Smooth muscle cell (in vitro differentiated cells): ENCODE measurements around the gene MBP. TPM values are rescaled to one million over a fixed set of nuclear protein-coding genes. Genes with fewer than 3 reads are reported as not detected.

Experiments used
- DNase-seq: peaks from one replicate; lab custom pipeline; 2025; ENCODE audit not compliant: unreplicated experiment; lab: John Stamatoyannopoulos, UW
- H2AFZ ChIP-seq: fragments of 200-600 bp; sonication (generic); 2 replicates; pipeline ENCODE4 v1.6.0; 2016; ENCODE audit warnings: antibody characterized with exemption, low read depth, mild to moderate bottlenecking
- H3F3A ChIP-seq: fragments of 200-600 bp; sonication (generic); 2 replicates; pipeline ENCODE4 v1.6.0; 2017; ENCODE audit warnings: antibody characterized with exemption, low read depth
- H3K27ac ChIP-seq: fragments of 200-600 bp; sonication (generic); 2 replicates; pipeline ENCODE4 v1.5.1; 2016; ENCODE audit warnings: low read depth, mild to moderate bottlenecking
- H3K27me3 ChIP-seq: fragments of 200-600 bp; sonication (generic); 2 replicates; pipeline ENCODE4 v1.6.1; 2016; ENCODE audit warnings: low read depth, mild to moderate bottlenecking
- H3K36me3 ChIP-seq: fragments of 200-600 bp; sonication (generic); 2 replicates; pipeline ENCODE4 v1.5.1; 2016; ENCODE audit warnings: low read depth
- H3K4me1 ChIP-seq: fragments of 200-600 bp; sonication (generic); 2 replicates; pipeline ENCODE4 v1.5.1; 2016; ENCODE audit warnings: low read depth
- H3K4me2 ChIP-seq: fragments of 200-600 bp; sonication (generic); 2 replicates; pipeline ENCODE4 v1.6.0; 2016; ENCODE audit warnings: mild to moderate bottlenecking
- H3K4me3 ChIP-seq: fragments of 200-600 bp; sonication (generic); 2 replicates; pipeline ENCODE4 v1.5.1; 2016; ENCODE audit warnings: mild to moderate bottlenecking
- H3K79me2 ChIP-seq: fragments of 200-600 bp; sonication (generic); 2 replicates; pipeline ENCODE4 v1.6.0; 2016; ENCODE audit warnings: low read depth, mild to moderate bottlenecking
- H3K9ac ChIP-seq: fragments of 200-600 bp; sonication (generic); 2 replicates; pipeline ENCODE4 v1.6.0; 2016; ENCODE audit warnings: low read depth
- H3K9me3 ChIP-seq: fragments of 200-600 bp; sonication (generic); replicated peaks from 2 replicates; pipeline ENCODE4 v1.5.1; 2016; ENCODE audit warnings: low read depth
- H4K20me1 ChIP-seq: fragments of 200-600 bp; sonication (generic); 2 replicates; pipeline ENCODE4 v1.6.0; 2016; ENCODE audit warnings: low read depth
- WGBS: methylation state at CpG from one replicate; pipeline ENCODE4 v1.1.7; 2016; ENCODE audit warnings: low lambda C conversion rate; 5-methylcytosine and 5-hydroxymethylcytosine counted together
- polyA plus RNA-seq: library from polyadenylated mRNA; unstranded; fragments of >200 nt; fragmentation: Nextera tagmentation; extraction: Ambion mirVana; gene quantifications from 2 replicates; pipeline ENCODE4 v1.2.1, GENCODE V29; 2016
- total RNA-seq: library from RNA; depleted of rRNA; stranded (reverse); fragments of >200 nt; gene quantifications from 2 replicates; pipeline ENCODE4 v1.2.3, GENCODE V29; 2014
- TF ChIP-seq, protein P1 (sequence below): fragments of 200-600 bp; sonication (generic); IDR thresholded peaks from 2 replicates; pipeline ENCODE4 v1.5.1; 2017; ENCODE audit warnings: borderline replicate concordance, mild to moderate bottlenecking, antibody characterized with exemption; ENCODE audit not compliant: insufficient read depth, poor library complexity, severe bottlenecking

Gene MBP
- total and polyA plus RNA-seq, 2 experiments from 2014 or later, result 1.4 to 5.1 TPM

DNA sequence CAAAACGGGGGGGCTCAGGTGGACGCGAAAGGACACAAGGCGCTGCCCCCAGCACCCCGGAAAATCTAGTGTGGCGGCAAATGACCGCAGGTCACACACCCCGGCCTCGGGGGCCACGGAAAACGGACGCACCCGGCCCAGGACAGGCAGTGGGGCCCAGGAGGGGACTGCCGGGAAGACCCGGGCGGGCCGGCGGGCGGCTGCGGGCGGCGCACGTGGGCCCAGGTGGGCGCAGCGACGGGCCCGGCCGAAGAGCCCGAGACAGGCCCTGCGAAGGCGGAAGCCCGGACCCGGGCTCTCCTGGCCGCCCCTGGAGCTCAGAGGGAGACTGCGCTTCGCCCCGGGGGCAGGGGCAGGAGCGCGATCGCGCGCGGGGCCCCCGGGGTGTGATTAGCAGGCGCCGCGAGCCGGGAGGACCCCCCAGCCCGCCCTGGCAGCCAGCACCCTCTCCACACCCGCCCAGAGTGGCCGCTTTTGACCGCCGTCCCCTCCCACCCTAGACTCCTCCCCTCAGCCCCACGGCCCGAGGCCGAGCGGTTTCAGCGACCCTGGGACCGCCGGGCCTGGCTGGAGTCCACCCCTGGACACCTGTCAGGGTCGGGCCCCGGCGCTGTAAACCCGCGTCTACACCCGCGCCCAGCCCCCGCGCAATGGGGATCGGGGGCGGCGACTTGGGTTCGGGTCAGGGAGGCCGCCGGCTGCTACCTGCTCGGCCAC, 773 bp downstream of the MBP start:
- Histone ChIP-seq H4K20me1 (no peaks in the 10 kb centered on the region), H3K4me3 (peak overlapping the region; percentile 82), H2AFZ (peak overlapping the region; percentile 77), H3F3A (no peaks in the 10 kb centered on the region), H3K27me3 (peaks cover 52% of the 10 kb centered on the region), H3K27ac (no peak overlapping the region), H3K9me3 (no peaks in the 10 kb centered on the region), H3K79me2 (no peaks in the 10 kb centered on the region), H3K9ac (peak overlapping the region; percentile 54), H3K4me2 (peak overlapping the region; percentile 96), H3K4me1 (peaks cover 8% of the 10 kb centered on the region), H3K36me3 (no peaks in the 10 kb centered on the region)
- TF ChIP-seq, protein P1, sequence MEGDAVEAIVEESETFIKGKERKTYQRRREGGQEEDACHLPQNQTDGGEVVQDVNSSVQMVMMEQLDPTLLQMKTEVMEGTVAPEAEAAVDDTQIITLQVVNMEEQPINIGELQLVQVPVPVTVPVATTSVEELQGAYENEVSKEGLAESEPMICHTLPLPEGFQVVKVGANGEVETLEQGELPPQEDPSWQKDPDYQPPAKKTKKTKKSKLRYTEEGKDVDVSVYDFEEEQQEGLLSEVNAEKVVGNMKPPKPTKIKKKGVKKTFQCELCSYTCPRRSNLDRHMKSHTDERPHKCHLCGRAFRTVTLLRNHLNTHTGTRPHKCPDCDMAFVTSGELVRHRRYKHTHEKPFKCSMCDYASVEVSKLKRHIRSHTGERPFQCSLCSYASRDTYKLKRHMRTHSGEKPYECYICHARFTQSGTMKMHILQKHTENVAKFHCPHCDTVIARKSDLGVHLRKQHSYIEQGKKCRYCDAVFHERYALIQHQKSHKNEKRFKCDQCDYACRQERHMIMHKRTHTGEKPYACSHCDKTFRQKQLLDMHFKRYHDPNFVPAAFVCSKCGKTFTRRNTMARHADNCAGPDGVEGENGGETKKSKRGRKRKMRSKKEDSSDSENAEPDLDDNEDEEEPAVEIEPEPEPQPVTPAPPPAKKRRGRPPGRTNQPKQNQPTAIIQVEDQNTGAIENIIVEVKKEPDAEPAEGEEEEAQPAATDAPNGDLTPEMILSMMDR, result no peak
- 3% methylated on average over 35 of the region's 76 CpGs for WGBS
- DNase-seq, result no peak

DNA sequence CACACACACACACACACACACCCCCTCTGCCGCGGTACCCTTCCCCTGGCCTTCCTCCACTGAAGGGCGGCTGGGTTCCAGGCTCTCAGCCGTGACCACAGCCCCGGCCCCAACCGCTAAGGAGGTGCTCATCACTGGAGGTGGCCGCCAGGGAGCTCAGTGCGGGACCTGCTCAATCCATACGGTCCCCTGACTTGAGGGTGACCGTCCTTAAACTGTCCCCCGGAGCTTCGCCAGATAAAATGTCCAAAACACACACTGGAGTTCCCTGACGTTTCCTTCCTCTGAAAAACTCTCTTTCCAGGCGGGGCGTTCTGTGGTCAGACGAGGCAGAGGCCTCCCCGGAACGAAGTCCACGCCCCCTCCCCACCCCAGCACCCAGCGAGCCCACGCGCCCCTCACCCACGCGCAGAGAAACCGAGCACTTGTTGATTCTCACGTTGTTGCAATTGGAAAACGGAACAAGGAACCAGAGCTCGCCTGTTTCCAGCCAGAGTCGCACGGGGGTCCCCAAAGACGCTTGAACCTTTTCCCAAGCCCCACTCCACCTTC, 1.4 kb downstream of the MBP start:
- H3K79me2 ChIP-seq, result peaks cover 4% of the 10 kb centered on the region
- no peaks in the 10 kb centered on the region for H3K36me3 ChIP-seq
- WGBS, result 15% methylated on average over 23 of the region's 31 CpGs
- H3K4me2 ChIP-seq, result peak overlapping the region; percentile 96
- H3F3A ChIP-seq, result no peaks in the 10 kb centered on the region
- H4K20me1 ChIP-seq, result no peaks in the 10 kb centered on the region
- peaks cover 52% of the 10 kb centered on the region for H3K27me3 ChIP-seq
- DNase-seq, result no peak
- H3K4me1 ChIP-seq, result peaks cover 8% of the 10 kb centered on the region
- TF ChIP-seq, protein P1, result no peak
- H3K4me3 ChIP-seq, result peak overlapping the region; percentile 82
- H2AFZ ChIP-seq, result peak overlapping the region; percentile 68
- peak overlapping the region; percentile 54 for H3K9ac ChIP-seq
- no peaks in the 10 kb centered on the region for H3K9me3 ChIP-seq
- no peak overlapping the region for H3K27ac ChIP-seq

DNA sequence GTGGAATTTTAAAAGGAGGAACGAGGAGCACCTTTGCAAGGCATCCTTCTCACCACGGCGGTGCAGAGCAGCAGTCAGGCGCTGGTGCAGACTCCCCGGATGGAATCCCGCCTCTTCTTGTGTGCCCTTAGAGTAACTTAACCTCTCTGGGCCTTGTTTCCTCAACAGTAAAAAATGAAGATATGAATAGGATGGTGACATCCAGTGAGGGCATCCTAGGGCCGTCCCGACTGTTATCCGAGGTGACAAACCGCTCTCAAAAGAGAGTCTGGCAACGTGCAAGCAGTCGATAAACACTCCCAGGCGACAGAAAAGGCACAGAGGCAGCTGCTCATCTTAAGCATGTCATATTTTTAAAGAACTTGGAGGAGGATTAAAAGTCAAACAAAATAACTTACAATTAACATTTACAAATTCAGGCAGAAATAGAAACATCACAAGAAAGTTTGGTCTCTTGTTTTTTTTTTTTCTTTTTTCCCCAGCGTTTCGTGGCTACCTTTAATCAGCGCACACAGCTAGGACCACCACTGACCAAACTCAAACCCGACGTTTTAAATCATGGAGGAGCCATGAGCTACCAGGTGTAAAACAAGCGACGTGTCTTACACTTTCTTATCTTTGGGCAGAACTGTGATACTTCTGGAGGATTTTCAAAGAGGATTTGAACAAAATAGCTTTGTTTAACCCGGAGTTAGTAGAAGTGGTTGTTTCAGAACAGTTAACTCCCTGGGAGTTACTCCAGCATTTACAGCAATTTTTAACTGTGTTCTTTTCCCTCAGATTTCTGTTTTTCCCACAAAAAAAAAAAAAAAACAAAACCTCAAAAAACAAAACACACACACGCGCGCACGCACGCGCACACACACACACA, 2.1 kb downstream of the MBP start:
- no peaks in the 10 kb centered on the region for H3K9me3 ChIP-seq
- DNase-seq, result no peak
- H3F3A ChIP-seq, result no peaks in the 10 kb centered on the region
- peaks cover 8% of the 10 kb centered on the region for H3K4me1 ChIP-seq
- no peak overlapping the region for H2AFZ ChIP-seq
- H3K9ac ChIP-seq, result no peak overlapping the region
- H4K20me1 ChIP-seq, result no peaks in the 10 kb centered on the region
- H3K27me3 ChIP-seq, result peaks cover 52% of the 10 kb centered on the region
- H3K4me3 ChIP-seq, result peak overlapping the region; percentile 82
- H3K4me2 ChIP-seq, result no peak overlapping the region
- peaks cover 9% of the 10 kb centered on the region for H3K79me2 ChIP-seq
- H3K27ac ChIP-seq, result no peak overlapping the region
- H3K36me3 ChIP-seq, result no peaks in the 10 kb centered on the region
- 73% methylated on average over 27 of the region's 27 CpGs for WGBS
- TF ChIP-seq, protein P1, result no peak
